Measurements from ENCODE around the gene LPCAT4. TPM values are rescaled to one million over a fixed set of nuclear protein-coding genes. Genes with fewer than 3 reads are reported as not detected.
A peak's percentile ranks its signal among the peaks of the same experiment; 100 is the strongest.

LPCAT4 gene
- total RNA-seq, 1 donor from 2014 or later: 37.6 TPM

DNA sequence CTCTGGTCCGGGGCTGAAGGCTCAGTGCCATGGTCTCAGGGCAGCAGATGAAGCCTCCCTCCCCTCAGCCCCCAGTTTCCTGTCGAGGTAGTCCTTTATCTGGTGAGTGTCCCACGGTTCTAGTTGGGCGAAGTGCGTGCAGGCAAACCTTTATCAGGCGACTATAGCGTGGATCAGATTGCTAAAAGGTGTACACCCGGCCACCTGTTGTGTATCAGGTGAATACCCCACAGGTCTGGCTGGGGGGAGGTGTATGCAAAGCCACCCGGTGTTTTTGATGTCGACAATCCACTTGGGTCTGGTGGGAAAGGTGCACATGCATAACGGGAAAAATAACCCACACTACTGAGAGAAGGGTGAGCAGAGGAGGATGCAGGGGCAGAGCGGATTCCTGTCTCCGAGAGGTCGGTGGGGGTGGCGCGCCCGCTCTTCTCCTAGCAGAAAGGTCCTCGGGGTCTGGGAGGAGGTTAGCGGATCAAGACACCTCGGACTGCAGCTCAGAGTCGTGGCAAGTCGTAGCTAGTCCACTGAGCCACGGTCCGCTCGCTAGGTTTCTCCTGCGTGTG is 29.9 kb downstream of the LPCAT4 start:
- ATAC-seq: peak; percentile 2

DNA sequence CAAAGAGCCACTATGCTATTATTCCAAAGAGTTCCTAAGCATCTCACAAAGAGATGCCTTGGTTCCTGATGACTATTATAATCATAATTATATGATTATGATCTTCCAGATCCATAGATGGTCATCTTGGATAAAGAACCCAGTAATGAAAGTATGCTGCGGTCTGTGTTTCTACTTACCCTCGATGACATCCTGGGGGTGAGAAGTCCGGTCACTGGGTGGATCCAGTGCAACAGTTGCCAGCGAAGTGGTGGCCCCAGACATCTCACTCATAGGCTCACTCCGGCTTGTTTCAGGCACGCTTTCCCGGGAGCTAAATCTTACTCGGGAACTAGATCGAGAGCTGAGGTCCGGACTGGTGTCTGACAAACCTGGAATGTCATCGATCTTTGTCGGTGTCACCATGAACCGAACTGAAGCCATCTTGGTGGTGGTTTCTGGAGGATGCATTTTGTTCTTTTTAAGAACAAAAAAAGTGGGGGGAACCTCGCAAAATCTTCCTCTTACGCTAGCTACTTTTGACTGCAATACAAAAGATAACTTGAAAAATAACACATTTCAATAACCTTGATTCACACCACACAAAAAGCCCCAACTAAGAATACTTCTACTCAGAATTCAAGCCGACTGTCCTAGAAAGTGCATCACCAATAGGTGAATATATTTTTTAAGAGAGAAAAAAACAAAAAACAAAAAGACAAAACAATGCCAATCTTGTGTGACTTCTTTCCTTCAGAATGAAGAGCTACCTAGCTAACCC is 30.6 kb downstream of the LPCAT4 start:
- ATAC-seq: no peak

DNA sequence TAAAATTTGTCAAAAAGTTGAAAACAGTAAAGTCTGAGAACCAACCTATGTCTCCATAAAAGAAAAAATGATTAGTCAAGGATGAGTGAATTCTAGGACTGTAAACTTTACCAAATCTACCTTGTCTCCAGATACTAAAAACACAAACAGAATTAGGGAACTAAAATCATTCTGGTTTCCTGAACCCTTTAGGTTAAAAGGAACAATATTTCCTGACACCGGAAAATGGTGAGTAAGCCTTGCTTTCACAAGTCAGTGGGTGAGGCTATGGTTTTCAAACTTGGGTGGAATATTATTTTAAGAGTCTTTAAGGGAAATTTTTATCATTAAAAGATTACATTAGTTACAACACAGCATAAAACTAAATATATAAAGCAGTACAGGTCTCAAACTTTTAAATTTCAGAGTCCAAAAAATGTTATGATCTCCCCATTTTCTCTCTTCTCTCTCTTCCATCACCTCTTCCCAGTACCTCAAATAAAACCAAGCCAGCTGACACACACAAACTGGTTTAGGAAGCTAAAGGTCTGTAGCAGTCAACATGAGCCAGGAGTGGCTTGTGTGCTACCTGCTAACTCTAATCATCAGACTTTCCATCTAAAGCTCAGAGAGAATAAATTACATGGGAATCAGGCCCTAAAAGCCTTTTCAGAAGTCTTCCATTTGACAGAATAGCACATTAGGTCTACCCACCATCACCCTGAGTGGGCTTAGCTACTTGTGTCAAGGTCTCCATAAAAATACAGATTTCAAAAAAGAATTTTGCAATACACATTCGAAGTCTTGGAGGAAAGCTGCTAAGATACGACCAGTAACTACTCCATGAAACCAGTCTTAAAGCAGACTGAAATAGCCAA is 31.6 kb downstream of the LPCAT4 start:
- ATAC-seq: no peak

DNA sequence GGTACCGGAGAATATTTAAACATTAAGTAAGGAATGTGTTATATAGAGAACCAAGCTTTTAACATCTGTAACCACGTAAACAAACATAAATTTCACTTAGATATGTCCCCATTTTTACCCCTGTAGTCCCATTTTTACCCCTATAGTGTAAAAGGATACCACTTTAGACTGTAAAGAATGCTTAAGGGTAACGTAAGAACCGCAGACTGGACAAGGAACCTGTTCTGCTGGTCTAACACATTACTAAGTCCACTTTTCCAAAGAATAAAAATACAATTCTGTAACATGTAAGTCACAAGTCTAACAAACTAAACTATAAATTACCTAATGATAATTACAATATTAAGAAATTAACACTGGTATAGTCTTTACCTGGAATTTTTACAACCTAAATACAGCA is 32.3 kb downstream of the LPCAT4 start:
- ATAC-seq: no peak

DNA sequence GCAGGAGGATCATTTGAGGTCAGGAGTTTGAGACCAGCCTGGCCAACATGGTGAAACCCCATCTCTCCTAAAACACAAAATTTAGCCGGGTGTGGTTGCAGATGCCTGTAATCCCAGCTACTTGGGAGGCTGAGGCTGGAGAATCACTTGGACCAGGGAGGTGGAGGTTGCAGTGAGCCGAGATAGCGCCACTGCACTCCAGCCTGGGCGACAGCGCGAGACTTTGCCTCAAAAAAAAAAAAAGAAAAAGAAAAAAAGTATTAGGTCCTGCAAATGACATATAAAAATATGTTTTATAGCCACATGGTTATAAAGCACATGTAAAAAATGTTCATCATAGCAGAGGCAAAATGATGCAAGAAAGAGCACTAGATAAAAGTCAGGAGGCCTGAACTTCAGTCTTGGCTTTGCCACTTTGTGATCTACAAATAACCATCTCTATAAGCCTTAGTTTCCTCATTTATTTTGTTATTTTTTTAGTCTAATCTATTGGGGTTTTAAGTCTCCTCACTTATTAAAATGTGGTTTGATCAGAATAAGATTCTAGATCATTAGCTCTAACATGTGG is 34.4 kb downstream of the LPCAT4 start:
- ATAC-seq: no peak

DNA sequence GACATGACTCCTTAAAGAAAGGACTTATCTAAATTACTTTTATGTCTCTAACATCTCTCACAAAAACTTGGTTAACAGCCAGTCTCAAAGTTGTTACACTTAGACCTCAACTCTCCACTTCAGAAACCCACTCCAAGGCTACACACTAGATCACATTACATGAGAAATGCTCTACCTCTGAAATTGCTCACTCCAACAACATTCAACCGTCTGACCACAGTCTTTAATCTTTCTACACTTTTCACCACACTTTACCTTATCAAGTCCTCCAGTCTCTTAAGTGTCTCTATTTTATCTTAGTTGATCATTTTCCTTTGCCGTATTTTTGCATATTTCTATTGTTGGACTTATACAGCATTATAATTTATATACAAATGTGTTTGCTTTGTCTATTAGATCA is 35.2 kb downstream of the LPCAT4 start:
- ATAC-seq: no peak

DNA sequence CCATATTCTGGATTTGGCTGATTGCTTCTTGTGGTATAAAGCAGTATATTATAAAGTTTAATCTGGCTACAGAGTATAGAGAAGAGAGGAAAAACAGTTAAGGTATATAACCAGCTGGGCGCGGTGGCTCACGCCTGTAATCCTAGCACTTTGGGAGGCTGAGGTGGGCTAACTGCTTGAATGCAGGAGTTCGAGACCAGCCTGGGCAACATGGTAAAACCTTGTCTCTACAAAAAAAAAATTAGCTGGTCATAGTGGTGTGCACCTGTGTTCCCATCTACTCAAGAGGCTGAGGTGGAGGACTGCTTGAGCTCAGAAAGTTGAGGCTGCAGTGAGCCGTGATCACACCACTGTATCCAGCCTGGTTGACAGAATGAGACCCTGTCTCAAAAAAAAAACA is 36.7 kb downstream of the LPCAT4 start:
- no peak for ATAC-seq

DNA sequence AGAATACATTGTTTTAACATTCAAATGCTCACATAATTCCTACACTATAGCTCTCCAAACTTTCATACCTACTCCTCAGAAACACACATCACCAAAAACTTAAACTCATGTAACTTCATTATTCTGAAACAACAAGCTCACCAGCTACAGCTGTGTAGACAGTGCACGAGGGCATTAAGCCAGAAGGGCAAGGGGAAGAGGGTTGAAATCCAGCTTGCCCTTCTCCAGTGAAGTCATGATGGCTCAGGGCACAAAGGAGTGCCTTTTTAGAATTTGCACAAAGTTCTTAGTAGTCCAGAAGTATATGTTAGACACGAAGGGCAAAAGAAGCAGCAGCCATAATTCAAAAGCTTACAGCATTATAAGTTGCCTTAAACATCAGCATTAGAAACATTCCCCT is 38.0 kb downstream of the LPCAT4 start:
- no peak for ATAC-seq

DNA sequence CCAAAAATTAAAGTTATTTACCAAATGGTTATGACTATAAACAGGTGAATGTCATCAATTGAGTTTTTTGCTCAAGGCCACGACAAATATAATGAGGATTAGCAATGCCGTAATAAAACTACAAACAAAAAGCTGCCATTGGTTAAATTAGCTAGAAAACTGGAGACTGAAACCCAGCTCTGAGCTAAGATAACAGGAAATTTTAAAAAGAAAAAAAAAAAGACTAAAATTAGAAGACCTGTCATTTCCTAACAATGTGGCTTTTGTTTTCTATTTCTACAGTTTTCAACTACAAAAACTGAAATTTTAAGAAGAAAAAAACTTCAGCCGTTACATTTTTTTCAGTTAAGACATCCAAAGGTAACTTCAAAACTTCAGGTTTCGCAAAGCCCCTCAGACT is 39.1 kb downstream of the LPCAT4 start:
- ATAC-seq: no peak

DNA sequence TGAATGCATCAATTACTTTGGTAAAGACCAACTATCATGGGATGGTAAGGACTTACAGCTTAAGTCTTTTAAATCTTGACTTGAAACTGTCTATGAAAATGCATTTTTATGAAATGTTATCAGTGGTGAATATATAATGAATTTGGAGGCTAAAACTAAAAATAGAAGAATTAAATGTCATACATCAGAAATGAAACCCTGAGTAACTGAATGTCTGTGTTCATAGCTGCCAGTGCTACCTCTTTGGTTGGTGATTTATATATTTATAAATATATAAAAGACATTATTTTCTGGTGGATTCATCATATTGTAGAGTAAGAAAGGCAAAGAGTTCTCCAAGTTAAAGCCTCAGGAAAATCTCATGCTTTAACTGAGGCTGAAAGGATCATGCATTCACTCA is 41.6 kb downstream of the LPCAT4 start:
- ATAC-seq: no peak

DNA sequence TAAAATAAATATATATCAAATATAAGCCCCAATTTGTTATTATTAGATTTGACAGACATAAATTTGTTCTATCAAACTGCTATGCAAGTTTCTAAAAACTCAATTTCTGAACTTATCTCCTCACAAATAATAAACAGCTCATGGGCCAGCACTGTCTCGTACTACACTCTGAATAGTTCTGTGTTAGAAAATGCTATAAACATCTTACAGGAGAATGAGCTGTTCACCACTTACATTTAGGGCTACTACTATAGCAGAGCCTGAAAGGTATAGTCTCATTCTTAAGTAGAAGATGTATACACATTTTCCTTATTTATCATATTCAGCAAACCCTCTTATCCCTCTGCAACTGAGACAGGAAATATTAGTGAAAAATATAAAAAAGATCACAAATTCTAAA is 42.1 kb downstream of the LPCAT4 start:
- no peak for ATAC-seq

DNA sequence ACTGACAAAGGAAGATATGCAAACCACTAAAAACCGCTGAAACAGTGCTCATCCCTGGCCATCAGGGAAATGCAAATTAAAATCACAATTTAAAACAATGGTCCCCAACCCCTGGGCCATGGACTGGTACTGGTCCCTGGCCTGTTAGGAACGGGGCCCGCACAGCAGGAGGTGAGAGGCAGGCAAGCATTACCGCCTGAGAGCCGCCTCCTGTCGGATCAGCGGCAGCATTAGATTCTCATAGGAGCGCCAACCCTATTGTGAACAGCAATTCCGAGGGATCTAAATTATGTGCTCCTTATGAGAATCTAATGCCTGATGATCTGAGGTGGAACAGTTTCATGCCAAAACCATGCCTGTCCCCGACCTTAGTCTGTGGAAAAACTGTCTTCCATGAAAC is 43.8 kb downstream of the LPCAT4 start:
- no peak for ATAC-seq

DNA sequence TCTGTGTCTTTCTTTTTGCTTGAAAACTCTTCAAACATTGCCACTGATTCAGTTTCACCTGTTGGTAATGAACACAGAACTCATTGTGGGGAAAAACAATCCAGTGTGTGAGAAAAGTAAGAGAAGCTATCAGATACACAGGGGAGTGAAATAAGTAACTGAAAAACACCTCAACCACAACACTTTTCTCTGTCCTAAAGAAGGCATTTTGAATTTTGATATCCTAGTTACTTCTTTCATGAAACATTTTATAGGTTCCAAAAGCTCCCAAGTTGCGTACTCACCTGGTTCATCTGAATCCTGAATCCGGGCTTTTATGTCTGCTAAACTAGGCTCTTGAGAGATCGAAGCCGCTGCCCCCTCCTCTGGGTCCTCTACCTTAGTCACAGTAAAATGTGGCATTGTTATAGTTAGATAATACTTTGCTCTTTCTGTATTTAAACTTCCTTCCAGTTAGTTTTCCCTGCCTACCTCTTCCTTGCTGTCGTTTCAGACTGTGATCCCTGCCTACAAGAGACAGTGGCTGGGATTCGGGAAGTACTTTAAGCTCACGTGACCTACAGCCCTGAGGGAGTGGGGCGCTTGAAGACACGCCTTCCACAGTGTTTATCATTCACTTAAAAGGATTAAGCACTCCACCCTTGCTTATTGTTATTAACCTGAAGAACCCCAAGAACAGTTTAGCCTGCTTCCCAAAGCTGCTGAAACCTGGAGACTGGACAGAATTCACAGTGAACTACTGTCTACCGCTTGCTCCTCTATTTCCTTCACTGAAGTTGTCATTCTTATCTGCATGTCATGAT is 48.5 kb downstream of the LPCAT4 start:
- ATAC-seq: peak; percentile 98

DNA sequence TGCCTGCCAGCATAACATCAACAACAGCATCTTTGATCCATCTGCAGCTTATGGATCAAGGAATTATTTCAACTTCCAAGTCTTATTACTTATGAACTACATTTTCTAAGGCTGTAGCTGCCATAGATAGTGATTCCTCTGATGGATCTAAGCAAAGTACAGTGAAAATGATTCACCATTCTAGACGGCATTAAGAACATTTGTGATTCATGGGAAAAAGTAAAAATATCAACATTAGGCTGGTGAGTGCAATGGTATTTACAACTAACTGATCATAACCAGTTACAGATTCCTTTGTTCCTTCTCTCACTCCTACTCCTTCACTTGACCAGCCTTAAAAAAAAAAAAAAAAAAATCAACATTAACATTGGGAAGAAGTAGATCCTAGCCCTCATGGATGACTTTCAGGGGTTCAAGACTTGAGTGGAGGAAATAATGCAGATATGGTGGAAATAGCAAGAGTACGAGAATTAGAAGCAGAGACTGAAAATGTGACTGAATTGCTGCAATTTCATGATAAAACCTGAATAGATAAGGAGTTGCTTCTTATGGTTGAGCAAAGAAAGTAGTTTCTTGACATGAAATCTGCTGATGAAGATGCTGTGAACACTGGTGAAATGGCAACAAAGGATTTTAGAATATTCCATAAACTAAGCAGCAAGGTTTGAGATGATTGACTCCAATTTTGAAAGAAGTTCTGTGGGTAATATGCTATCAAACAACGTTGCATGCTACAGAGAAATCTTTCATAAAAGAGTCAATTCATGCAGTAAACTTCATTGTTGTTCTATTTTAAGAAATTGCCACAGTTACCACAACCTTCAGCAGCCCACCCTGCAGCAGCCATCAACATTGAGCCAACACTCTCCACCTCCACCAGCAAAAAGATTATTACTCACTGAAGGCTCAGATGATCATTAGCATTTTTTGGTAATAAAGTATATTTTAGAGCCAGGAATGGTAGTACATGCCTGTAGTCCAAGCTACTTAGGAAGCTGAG is 52.2 kb downstream of the LPCAT4 start:
- no peak for ATAC-seq

DNA sequence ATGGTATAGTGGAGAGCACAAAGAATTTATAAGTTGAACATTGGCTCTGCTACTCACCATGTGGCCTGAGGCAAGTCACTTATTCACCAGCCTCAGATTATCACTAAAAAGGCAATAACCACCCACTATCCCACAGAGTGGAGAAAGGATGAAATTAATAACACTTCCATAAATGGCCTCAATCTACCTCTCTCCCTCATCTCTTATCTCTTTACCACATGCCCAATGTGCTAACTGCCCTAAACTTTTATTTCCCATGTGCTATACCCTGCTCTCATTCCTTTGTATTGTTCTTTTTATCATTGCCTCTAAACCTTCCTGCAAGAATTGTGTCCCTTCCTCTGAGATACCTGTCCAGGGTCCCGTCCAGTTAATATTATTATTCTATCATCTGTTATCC is 55.4 kb downstream of the LPCAT4 start:
- no peak for ATAC-seq

Other genes starting within 250 kb of the LPCAT4 start
- 50.3 TPM for gene KATNBL1, start 157.1 kb downstream of the LPCAT4 start, total RNA-seq
- gene EMC4, start 142.2 kb downstream of the LPCAT4 start, total RNA-seq: 79.6 TPM
- 48.9 TPM for gene SLC12A6, start 29.4 kb downstream of the LPCAT4 start, total RNA-seq
- 157 TPM for gene NOP10, start 24.1 kb downstream of the LPCAT4 start, total RNA-seq
- not detected for gene NUTM1, start 23.9 kb downstream of the LPCAT4 start, total RNA-seq
- 10.6 TPM for gene GOLGA8A, start 70.6 kb upstream of the LPCAT4 start, total RNA-seq
- gene GOLGA8B, start 216.5 kb upstream of the LPCAT4 start, total RNA-seq: 27.2 TPM

Measured in esophagus mucosa (tissue), 1 donor.